Vagina (tissue), 2 donors: ENCODE data around the gene ASB5. TPM values are rescaled to one million over a fixed set of nuclear protein-coding genes. Genes with fewer than 3 reads are reported as not detected.

Source experiments
- DNase-seq, 2 donors: peaks; one replicate each; pipeline ENCODE4 v3.0.0-alpha.2; 2017; ENCODE audit errors: extremely low spot score in 2 of 2
- H3K27ac ChIP-seq: fragments of 200-600 bp; sonication (generic); one replicate; pipeline ENCODE4 v1.5.1; 2019
- H3K27me3 ChIP-seq: fragments of 200-600 bp; sonication (generic); one replicate; pipeline ENCODE4 v1.5.1; 2019
- H3K36me3 ChIP-seq, 2 donors: fragments of 200-600 bp; sonication (generic); one replicate each; pipeline ENCODE4 v1.5.1; 2017 to 2019
- H3K4me1 ChIP-seq: fragments of 200-600 bp; sonication (generic); one replicate; pipeline ENCODE4 v1.5.1; 2019
- H3K4me3 ChIP-seq, 2 donors: fragments of 200-600 bp; sonication (generic); 1 replicate in 1 of 2; 2 replicates in 1 of 2; pipeline ENCODE4 v1.5.1; 2016 to 2019
- H3K9me3 ChIP-seq: fragments of 200-600 bp; sonication (generic); one replicate; pipeline ENCODE4 v1.5.1; 2019
- POLR2A ChIP-seq, 2 donors: fragments of 450-650 bp; IDR thresholded peaks; one replicate each; pipeline ENCODE4 v1.6.1; 2017; ENCODE audit warnings: antibody characterized with exemption in 2 of 2, mild to moderate bottlenecking in 2 of 2, moderate library complexity in 2 of 2
- POLR2AphosphoS5 ChIP-seq, 2 donors: sonication (generic); formaldehyde crosslinking; IDR thresholded peaks; one replicate each; pipeline ENCODE4 v1.9.0; 2017; ENCODE audit warnings: antibody characterized with exemption in 2 of 2, mild to moderate bottlenecking in 2 of 2, low read depth in 1 of 2; ENCODE audit not compliant: insufficient read depth in 1 of 2
- intact Hi-C: fragments of 100-400 bp; cut with DNase I; formaldehyde crosslinking; loops from one replicate; pipeline ENCODE4 v1.15.1; 2023
- total RNA-seq: library from RNA; depleted of rRNA; stranded (reverse); fragments of >200 nt; gene quantifications from one replicate; pipeline ENCODE4 v1.2.3, GENCODE V29; 2016
- TF ChIP-seq, protein P1 (sequence below), 3 experiments: fragments of 450-650 bp in 2 of 3; fragments of 200-600 bp in 1 of 3; sonication (generic) in 1 of 3; IDR thresholded peaks; one replicate each; pipeline ENCODE4 v1.5.1; 2017 to 2019; ENCODE audit warnings: antibody characterized with exemption in 3 of 3, mild to moderate bottlenecking in 2 of 3, moderate library complexity in 2 of 3

The ASB5 gene, protein sequence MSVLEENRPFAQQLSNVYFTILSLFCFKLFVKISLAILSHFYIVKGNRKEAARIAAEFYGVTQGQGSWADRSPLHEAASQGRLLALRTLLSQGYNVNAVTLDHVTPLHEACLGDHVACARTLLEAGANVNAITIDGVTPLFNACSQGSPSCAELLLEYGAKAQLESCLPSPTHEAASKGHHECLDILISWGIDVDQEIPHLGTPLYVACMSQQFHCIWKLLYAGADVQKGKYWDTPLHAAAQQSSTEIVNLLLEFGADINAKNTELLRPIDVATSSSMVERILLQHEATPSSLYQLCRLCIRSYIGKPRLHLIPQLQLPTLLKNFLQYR
- 5.9 TPM for total RNA-seq

DNA sequence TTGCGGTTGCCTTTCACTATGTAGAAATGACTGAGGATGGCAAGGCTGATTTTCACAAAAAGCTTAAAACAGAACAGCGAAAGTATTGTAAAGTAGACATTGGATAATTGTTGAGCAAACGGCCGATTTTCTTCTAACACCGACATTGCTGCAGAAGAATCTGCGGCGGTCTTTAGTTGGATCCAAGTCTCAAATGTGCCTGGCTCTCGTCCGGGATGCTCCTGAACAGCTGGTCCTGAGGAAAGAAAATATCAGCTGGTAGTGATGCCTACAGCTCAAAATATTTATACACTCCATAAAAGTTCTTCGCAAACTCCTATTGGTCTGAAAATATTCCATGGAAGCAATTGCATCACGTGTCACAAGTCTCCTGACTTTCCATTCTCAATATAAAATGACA lies at the start of gene ASB5:
Gene ASB5, minus strand, starts transcription at position 260 of the 400 bp plus-strand sequence. Its CDS starts 114 bp downstream, at position 146.
- H3K4me3 ChIP-seq: no peak within 1 kb of the TSS
- no peaks in the 10 kb centered on the region for H3K36me3 ChIP-seq
- no peaks in the 10 kb centered on the region for H3K27me3 ChIP-seq
- no peak within 1 kb of the TSS for H3K27ac ChIP-seq
- intact Hi-C loops: no loop called here
- no peak for DNase-seq
- no peaks in the 10 kb centered on the region for H3K9me3 ChIP-seq
- no peaks in the 10 kb centered on the region for H3K4me1 ChIP-seq
- TF ChIP-seq, protein P1, sequence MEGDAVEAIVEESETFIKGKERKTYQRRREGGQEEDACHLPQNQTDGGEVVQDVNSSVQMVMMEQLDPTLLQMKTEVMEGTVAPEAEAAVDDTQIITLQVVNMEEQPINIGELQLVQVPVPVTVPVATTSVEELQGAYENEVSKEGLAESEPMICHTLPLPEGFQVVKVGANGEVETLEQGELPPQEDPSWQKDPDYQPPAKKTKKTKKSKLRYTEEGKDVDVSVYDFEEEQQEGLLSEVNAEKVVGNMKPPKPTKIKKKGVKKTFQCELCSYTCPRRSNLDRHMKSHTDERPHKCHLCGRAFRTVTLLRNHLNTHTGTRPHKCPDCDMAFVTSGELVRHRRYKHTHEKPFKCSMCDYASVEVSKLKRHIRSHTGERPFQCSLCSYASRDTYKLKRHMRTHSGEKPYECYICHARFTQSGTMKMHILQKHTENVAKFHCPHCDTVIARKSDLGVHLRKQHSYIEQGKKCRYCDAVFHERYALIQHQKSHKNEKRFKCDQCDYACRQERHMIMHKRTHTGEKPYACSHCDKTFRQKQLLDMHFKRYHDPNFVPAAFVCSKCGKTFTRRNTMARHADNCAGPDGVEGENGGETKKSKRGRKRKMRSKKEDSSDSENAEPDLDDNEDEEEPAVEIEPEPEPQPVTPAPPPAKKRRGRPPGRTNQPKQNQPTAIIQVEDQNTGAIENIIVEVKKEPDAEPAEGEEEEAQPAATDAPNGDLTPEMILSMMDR (IDR thresholded peaks at IDR 0.05): no peak
- TF ChIP-seq POLR2AphosphoS5 (IDR thresholded peaks at IDR 0.05; ENCODE audit: insufficient read depth in 1 of 2, low read depth in 1 of 2) (no peak), POLR2A (IDR thresholded peaks at IDR 0.05) (no peak)

DNA sequence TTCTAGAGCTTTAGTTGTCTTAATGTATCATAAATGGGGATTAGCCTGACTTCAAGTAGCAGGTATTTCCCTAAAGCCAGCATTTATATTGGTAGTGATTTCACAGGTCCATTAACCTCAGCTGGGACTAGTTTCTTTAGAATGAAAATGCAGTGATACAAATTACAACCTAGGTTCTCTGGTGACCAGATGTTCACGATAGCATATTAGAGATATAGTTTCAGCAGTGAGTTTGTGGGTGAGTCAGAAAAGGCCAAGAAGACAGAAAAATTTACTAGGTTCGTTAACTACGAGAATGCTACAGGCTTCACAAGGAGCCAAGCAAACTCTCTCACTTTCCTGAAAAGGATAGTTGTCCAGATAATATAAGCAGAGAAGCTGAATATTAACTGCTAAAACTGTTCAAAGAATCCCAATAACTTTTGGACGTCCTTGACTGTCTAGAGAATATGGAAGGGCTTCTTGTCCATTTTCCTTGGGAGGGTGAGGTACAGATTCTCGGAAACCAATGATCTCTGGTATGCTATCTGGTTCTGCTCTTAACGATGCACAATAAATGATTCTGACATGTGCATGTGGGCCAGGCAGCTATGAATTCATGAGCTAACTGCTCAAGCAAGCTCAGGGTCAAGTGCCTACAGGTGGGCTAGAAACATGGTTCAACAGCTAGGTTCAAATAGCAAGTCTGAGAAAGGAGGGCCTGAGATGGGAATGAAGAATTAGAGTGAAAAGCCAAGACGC lies 44.7 kb upstream of the ASB5 start:
- DNase-seq: no peak
- Histone ChIP-seq H3K4me3 (no peak overlapping the region), H3K4me1 (peaks cover 2% of the 10 kb centered on the region), H3K27ac (no peak overlapping the region), H3K27me3 (no peaks in the 10 kb centered on the region), H3K36me3 (no peaks in the 10 kb centered on the region), H3K9me3 (no peaks in the 10 kb centered on the region)
- intact Hi-C loops: no loop called here
- TF ChIP-seq POLR2A (IDR thresholded peaks at IDR 0.05): no peak
- TF ChIP-seq, protein P1 (IDR thresholded peaks at IDR 0.05): no peak
- TF ChIP-seq POLR2AphosphoS5 (IDR thresholded peaks at IDR 0.05; ENCODE audit: insufficient read depth in 1 of 2, low read depth in 1 of 2): no peak

- Histone ChIP-seq H3K27me3 (no peaks in the 10 kb centered on the region), H3K4me3 (no peak overlapping the region), H3K27ac (no peak overlapping the region), H3K36me3 (no peaks in the 10 kb centered on the region), H3K4me1 (no peaks in the 10 kb centered on the region), H3K9me3 (no peaks in the 10 kb centered on the region)
- intact Hi-C loops: no loop called here
- TF ChIP-seq POLR2AphosphoS5 (IDR thresholded peaks at IDR 0.05; ENCODE audit: insufficient read depth in 1 of 2, low read depth in 1 of 2) (no peak), POLR2A (IDR thresholded peaks at IDR 0.05) (no peak)
- TF ChIP-seq, protein P1 (IDR thresholded peaks at IDR 0.05): no peak
- DNase-seq: no peak
Measured at GRCh38 chr4:176309772-176310171, 40.8 kb upstream of the ASB5 start.

GRCh38 chr4:176309046-176309445 lies 40.0 kb upstream of the ASB5 start:
- Histone ChIP-seq H3K36me3 (no peaks in the 10 kb centered on the region), H3K27me3 (no peaks in the 10 kb centered on the region), H3K27ac (no peak overlapping the region), H3K9me3 (no peaks in the 10 kb centered on the region), H3K4me3 (no peak overlapping the region), H3K4me1 (no peaks in the 10 kb centered on the region)
- DNase-seq: no peak
- TF ChIP-seq POLR2A (IDR thresholded peaks at IDR 0.05) (no peak), POLR2AphosphoS5 (IDR thresholded peaks at IDR 0.05; ENCODE audit: insufficient read depth in 1 of 2, low read depth in 1 of 2) (no peak)
- TF ChIP-seq, protein P1 (IDR thresholded peaks at IDR 0.05): no peak
- intact Hi-C loops: no loop called here

- Histone ChIP-seq H3K36me3 (no peaks in the 10 kb centered on the region), H3K27me3 (no peaks in the 10 kb centered on the region), H3K4me3 (no peak overlapping the region), H3K27ac (no peak overlapping the region), H3K9me3 (no peaks in the 10 kb centered on the region), H3K4me1 (no peaks in the 10 kb centered on the region)
- intact Hi-C loops: no loop called here
- DNase-seq: no peak
- TF ChIP-seq POLR2AphosphoS5 (IDR thresholded peaks at IDR 0.05; ENCODE audit: insufficient read depth in 1 of 2, low read depth in 1 of 2) (no peak), POLR2A (IDR thresholded peaks at IDR 0.05) (no peak)
- TF ChIP-seq, protein P1 (IDR thresholded peaks at IDR 0.05): no peak
Measured at GRCh38 chr4:176308441-176308840, 39.4 kb upstream of the ASB5 start.
